ENCODE results near the gene DHRS3. TPM values are rescaled to one million over a fixed set of nuclear protein-coding genes. Genes with fewer than 3 reads are reported as not detected.
A peak's percentile ranks its signal among the peaks of the same experiment; 100 is the strongest.

Gene DHRS3
- total RNA-seq, 1 experiment from 2014 or later: not detected

- DNase-seq (ENCODE audit: low spot score): no peak
Observed at GRCh38 chr1:12554521-12555305, 63.3 kb downstream of the DHRS3 start.

DNA sequence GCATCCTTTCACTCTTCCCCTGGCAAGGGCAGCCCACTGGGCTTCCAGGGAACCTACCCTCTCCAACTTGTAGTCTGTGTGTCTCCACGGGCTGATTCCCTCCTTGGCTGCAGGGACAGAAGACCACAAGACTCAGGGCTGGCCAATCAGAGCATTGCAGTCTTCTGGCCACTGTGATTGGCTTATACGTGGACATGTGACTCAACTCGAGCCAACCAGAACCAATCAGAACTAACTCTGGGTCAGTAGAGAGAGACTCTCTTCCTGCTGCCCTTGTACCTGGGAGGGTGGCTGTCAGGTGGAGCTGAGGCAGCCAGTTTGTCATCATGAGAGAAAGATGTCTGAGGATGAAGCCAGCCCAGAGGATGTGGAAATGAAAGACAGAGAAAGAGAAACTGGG, 64.0 kb downstream of the DHRS3 start:
- DNase-seq (ENCODE audit: low spot score): no peak

DNA sequence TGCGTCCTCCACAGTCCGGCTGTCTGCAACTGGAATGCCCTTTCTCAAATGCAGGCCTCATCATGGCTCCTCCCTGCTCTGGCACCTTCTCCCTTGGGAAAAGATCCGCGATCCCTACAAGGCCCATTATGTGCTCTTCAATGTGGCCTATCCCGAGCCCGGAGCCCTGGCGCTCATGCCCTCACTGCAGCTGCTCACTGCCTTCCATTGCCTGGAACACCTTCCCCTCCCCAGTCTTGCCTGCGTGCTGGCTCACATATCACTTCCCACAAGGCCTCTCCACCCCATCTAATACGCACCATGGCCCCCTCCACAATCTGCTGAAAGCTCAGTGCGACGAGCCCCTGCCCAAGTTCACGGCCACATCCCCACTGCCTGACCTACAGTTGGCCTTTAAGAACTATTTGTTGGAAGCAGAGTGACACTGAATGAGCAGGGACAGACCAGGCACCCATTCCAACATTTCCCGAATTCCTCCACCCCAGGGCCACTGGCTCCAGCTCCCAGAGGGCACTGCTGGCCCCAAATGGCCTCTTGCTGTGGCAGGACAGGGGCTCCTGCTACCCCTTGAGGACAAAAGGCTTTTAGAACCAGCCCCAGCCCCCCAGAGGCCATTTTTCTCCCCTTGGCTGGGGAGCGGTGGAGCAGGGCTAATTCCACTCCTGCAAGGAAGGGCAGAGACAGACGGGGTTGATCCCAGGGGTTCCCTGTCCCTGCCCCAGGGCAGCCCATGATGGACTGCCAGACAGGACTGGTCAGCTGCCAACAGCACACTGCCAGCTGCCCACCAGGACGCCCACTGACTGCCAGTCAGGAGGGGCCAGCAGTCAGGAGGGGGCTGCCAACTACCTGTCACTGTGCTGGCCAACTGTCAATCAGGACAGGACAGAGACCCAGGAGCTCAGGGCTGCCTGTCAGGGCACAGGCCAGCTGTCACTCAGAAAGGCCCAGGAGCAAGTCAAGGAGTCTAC, 64.8 kb downstream of the DHRS3 start:
- no peak for DNase-seq (ENCODE audit: low spot score)

DNA sequence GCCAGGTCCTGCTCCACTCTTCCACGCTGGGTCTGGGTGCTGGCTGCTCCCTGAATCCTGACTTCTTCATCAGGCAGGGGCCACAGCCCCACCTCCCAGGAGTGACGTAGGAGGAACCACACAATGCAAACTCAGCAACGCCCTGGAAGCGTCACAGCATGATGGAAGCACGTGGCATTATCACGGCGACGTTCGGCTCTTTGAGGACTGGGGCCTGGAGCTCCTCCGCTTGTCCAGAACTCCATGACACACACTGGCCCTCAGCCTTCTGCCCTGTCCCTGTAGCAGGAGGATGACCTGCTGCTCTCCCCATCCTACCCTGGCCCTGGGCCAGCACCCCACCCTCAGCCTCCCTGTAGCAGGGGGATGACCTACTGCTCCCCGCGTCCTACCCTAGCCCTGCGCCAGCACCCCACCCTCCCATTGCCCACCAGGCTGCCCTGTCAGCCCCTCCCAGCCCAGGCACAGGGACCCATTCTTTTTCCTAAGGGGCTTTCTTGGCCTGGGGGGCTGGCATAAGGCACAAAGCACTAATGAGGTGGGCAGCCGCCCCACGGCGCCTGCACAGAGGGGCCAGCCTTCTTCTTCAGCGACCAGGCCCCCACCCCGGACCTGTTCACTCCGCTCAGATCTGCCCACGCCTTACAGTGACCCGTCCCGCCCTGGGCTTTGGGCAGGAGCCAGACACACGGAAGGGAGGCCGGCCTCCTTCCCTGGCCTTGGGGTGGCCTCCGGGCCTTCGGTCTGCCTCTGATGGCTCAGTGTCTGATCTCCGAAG, 65.7 kb downstream of the DHRS3 start:
- DNase-seq (ENCODE audit: low spot score): no peak

DNA sequence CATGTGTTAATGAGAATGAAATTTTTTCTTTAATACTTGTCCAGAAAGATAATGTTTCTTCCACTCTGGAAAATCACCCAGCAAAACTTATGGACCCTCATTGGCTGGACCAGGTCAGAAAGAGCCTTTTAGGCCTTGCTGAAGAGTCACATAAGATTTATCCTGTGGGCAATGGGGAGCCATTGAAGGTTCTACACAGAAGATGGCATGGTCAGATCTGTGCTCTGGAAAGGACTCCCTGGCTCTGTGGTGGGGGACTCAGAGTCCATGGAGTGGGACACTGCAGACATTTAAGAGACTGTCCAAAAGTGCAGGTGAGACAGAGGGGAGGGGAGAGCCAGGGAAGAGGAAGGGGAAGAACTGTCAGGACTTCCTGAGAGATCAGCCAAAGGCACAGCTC, 66.4 kb downstream of the DHRS3 start:
- no peak for DNase-seq (ENCODE audit: low spot score)

DNA sequence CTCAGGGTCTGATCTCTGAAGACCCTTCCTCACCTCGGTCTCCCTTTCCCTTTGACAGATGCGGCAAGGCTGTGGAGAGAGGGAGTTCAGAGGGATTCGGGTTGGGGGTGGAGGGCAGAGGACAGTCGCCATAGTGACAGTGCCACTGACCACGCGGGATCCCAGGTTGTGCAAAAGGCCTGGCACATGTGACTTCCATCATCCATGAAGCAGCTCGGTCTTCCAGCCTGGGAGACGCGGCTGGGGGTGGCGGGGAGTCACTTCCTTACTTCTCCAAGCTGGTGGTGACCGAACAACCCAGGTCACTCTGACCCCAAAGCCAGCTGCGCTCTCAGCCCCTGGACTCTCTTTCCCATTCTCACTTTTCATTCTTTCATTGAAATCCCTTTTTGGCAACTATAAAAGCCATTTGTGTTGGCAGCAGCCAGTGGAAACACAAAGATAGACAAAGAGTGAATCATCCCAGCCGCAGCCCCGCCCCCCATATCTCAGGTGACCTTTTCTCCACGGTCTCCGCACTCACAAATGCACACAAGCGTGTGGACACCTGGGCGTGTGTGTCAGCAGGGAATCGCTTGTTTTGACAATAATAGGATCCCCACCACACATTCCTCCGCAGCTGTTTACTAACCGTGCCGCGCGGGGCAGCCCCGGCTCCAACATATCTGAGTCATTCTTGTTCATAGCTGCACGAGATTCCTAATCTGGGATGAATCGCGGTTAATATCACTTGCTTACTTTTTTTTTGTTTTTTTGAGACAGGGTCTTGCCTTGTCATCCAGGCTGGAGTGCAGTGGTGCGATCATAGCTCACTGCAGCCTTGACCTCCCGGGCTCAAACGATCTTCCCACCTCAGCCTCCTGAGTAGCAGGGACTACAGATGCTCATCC, 68.3 kb downstream of the DHRS3 start:
- peak; percentile 80 for DNase-seq (ENCODE audit: low spot score)

GRCh38 chr1:12548973-12549459, 69.0 kb downstream of the DHRS3 start:
- no peak for DNase-seq (ENCODE audit: low spot score)

- no peak for DNase-seq (ENCODE audit: low spot score)
Observed at GRCh38 chr1:12548279-12548972, 69.6 kb downstream of the DHRS3 start.

DNA sequence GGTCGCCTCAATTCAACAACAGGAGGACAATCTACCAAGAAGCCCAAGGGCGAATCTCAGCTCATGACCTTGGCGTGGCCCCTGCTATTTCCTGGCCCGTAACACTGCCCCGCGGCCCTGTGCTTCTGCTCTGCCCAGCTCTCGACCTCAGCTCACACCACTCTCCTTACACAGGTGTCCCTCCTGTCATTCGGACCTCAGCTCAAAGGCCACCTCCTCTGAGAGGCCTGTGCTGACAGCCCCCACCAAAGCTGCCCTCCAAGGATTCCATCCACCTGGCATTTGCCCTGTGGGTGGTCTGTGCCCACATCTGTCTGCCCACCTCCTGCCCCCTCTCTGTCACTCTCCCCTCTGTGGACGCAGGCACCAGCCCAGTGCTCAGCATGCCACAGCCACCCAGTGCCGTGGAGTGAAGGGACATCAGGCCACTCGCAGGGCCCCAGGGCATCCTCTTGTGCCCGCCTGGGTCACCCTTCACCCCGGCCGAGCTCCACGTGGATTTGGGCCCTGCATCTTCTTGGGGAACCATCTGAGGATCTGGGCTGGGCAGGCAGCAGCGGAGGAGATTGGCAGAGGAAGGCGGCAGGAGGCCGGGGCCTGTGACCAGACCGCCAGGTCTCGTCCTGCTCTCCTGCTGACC, 70.3 kb downstream of the DHRS3 start:
- DNase-seq (ENCODE audit: low spot score): no peak

GRCh38 chr1:12546771-12547585, 71.0 kb downstream of the DHRS3 start:
- no peak for DNase-seq (ENCODE audit: low spot score)

DNA sequence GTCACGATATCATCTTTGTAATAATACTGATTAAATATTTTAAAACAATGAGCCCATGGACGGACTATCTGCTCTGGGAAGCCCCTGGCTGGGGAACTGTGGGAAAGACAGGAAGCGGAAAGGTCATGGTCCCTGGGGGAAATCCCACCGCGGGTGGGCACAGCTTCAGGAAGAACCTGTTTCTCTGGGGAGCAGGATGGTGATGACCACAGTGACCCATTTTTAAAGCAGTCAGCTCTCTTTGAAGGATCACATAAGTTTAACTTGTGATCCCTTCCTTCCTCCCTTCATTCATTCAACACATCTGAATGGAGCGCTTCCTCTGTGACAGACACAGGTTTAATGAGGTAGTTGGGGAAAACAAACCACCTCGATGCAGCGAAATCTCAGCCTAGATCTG, 73.0 kb downstream of the DHRS3 start:
- no peak for DNase-seq (ENCODE audit: low spot score)

- no peak for DNase-seq (ENCODE audit: low spot score)
Observed at GRCh38 chr1:12544357-12544756, 73.7 kb downstream of the DHRS3 start.

DNA sequence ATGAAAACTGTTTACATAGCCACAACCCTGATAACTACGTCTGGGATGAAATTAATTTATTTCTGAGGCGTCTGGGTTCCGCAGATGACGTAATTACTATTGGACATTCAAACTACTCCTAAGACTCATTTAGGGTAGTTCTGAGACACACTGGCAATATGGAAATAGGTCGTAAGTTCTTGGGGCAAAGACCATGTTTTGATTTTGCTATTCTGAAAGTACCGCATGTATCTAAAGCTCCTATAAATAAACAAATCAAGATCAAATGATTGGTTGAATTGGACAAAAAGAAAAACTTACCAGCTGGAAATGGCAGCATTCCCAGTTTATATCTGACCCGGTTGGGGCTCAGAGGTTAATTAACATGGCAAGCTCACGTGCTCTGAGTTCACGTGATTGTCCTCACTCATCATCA, 74.3 kb downstream of the DHRS3 start:
- no peak for DNase-seq (ENCODE audit: low spot score)

- no peak for DNase-seq (ENCODE audit: low spot score)
Observed at GRCh38 chr1:12542616-12543592, 75.1 kb downstream of the DHRS3 start.

- DNase-seq (ENCODE audit: low spot score): no peak
Observed at GRCh38 chr1:12542138-12542465, 75.9 kb downstream of the DHRS3 start.

DNA sequence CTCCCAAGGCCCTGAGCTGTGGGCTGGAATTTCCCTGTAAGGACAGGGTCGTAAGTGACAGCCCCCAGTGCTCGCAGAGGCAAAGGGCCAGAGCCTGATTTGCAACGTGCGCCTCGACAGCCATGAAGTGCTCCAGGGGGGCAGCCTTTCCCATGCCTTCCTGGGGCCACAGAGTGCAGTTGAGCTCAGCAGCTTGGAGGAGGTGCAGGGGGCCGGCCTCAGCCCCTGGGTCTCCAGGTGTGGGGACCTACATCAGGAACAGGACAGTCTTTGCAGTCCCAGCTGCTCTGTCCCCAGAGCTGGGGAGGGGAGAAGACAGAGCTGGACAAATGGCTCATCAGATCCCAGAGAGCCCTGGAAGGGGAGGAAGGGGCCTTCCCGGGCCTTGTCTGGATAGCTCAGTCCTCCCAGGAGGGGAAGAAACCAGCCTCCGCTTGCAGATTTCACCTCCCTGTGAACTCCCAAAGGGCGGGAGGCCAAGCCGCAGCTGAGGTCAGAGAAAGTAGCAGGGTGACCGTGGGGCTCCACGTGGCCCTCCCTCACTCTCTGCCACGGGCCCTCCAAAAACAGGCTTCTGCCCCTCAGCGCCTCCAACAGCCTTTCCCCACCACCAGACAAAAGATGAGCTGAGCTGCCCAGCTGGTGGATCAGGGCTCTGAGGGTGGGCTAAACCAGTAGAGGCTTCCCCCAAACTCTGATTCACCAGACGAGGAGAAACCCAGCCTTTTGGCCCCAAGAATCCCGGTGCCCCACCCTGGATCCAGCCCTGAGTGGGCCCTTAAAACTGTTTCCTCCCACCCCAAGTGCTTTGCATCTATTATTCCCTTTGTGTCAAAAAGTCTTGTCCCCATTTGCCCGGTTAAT, 76.5 kb downstream of the DHRS3 start:
- DNase-seq (ENCODE audit: low spot score): no peak
